Fibroblast of upper back skin (primary cell): ENCODE results near the gene SPAG16.

Experiments used
- DNase-seq: peaks from one replicate; pipeline ENCODE4 v3.0.0-alpha.2; 2013

The SPAG16 gene

DNA sequence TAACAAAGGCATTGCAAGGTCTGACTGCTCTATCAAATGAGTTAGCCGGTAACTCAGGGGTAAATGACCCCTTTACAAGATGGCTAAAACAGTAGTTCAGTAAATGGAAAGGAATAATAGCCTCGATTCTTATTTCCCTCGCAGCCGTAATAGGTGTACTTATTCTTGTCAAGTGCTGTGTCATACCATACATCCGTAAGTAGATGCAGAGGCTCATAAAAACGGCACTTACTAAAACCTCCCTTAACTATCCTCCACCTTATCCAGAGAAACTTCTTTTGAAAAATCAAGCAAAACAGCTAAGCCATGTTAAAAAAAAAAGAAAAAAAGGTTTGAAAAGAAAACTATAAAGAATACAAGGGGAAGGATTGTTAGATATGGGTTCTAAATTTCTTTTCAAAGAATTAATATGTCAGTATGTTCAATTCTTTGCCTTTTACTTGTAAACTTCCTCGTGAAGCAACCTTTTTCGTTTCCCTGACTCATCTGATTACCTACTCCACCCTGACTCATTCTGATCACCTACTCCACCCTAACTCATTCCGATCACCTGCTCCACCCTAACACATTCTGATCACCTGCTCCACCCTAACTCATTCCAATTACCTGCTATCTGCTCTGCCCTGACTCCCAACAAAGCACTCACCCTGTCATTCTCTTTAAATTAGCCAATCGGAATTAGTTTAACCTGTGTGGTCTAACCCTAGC lies 127.5 kb downstream of the SPAG16 start:
- DNase-seq: no peak

- no peak for DNase-seq
Observed at GRCh38 chr2:213415093-213415492, 130.8 kb downstream of the SPAG16 start.

DNA sequence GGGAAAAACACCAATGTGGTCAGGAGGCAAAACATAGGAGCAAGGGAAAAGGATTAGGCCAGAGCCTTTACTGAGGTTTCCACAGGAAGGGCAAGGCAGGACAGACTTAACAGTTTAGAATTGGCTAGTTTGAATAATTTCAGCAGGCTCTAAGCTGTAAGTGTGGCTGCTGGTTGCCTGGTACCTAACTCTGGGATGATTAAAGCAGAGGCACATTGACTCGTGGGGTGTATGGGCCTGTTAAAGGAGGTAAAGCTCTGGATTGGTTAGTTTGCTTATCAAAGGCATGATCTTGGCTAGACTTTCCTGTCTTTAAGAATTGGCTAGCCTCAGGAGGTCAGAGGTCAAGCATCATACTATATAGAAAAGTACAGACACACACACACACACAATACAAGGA lies 132.6 kb downstream of the SPAG16 start:
- no peak for DNase-seq

- no peak for DNase-seq
Observed at GRCh38 chr2:213419980-213420379, 135.7 kb downstream of the SPAG16 start.

GRCh38 chr2:213420828-213421385 lies 136.6 kb downstream of the SPAG16 start:
- no peak for DNase-seq

GRCh38 chr2:213422211-213422610 lies 137.9 kb downstream of the SPAG16 start:
- no peak for DNase-seq

DNA sequence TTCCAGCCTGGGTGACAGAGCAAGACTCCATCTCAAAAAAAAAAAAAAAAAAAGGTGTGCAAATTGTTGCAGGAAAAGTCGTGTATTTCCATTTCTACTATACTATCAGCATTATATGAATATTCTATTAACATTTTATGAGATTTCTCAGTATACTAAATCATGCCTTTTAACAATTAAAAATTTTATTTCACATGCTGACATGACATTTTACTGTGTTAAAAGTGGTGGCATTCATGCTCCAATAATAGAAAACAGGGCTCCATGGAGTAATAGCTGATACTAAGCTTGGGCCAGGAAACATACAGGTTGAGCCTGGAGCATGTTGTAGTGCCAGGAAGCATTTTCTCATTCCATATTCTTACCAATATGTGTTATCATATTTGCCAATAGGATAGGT lies 141.4 kb downstream of the SPAG16 start:
- no peak for DNase-seq

DNA sequence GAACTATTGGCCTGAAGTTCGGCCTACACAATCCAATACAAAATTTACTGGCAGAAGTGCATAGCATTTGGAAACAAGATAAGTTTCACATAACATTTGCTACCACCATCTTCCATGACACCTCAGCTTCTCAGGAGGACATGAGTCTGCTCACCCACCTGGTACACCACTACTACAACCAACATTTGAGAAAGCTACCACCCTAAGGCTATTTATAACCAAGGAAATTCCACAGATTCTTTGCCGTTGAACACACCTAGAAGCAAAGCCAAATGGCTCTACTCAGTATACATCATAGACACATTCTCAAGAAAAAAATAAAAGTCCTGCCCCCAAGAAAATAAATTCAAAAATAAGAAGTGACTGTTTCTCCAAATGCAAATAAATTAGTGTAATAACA lies 145.3 kb downstream of the SPAG16 start:
- DNase-seq: no peak

DNA sequence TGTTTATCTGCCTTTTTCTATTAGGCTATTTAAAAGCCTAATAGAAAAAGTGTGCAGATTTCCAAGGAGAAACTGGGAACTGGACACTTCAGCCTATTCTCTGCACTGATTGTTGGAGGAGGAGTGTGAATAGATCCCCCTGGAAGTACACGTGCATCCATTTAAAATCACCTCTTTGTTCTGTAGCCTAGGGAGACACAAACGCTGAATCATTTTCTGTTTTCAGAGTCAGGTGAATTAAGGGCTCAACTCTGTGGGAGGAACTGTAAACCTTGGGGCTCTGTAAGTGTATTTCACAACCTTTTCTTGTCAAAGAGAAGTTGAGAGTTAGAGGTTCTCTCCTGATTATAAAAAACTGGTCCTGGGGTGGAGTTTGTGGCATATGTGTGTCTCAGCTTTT lies 159.7 kb downstream of the SPAG16 start:
- no peak for DNase-seq

DNA sequence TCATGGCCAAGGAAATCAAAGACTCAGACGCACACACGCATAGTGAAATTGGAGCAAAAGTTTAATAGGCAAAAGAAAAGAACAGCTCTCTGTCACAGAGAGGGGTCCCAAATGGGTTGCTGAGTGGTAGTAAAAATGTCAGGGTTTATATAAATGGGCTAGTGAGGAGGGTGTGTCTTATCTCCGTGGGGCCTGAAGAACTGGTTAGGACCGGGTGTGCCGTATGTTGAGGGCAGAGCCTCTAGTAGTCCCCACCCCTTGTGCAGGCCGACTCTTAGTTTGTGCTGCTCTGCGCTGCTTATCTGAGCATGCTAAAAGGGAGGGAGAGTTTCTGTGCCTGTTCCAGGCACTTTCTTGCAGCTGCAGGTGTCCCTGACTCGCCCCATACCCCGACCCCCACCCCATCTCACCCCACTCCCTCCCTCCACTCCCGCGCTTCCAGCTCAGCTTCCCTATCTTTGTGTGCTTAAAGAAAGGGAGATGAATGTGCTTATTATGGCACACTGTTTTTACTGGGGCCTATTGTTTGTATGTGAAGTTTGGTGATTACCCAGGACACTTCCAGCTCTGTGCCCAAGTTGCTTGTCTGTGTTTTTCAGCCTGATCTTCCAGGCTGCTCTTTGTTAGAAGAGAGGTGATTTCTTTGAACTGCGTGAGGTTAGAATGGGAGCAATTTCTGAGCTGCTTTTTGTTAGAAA lies 167.4 kb downstream of the SPAG16 start:
- DNase-seq: no peak

DNA sequence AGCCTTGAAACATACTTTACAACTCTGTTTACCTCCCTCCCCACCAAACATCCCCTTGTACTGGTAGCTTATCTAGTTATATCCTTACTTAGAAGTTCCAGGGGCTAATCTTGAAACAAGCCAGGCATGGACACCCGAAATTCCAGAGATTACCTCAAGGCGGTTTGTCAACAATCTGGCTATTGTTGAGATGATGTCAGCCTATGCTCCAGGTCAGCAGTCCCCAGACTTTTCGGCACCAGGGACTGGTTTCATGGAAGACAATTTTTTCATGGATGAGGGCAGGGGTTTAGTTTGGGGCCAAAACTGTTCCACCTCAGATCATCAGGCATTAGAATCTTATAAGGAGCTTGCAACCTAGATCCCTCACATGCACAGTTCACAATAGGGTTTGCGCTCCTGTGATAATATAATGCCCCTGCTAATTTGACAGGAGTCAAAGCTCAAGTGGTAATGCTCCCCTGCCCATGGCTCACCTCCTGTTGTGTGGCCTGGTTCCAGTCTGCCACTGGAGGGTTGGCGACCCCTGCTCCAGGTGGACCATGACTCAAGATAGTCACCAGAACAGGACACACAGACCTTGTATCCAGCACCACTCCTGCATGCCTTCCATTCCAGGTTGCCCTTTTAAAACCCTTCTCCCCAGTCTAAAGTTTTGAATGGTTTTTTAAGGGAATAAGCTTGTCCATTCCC lies 171.2 kb downstream of the SPAG16 start:
- DNase-seq: no peak

DNA sequence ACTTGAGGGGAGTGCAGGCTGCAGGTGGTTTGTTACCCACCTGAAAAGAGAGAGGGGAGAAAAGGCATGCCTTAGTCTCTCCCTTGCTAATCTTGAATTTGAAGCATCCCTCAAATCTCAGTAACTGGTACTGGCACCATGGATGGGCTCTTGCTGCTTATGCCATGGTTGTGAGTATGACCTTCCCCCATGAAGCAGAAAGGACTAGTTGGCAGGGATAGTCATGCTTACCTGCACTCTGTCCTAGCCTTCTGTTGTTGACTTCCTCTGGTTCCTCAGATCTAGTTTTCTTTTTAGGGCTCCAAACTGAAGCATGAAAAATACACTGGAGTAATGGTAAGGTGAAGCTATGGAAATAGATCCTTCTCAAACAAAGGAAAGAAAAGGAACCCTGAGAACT lies 191.2 kb downstream of the SPAG16 start:
- no peak for DNase-seq

DNA sequence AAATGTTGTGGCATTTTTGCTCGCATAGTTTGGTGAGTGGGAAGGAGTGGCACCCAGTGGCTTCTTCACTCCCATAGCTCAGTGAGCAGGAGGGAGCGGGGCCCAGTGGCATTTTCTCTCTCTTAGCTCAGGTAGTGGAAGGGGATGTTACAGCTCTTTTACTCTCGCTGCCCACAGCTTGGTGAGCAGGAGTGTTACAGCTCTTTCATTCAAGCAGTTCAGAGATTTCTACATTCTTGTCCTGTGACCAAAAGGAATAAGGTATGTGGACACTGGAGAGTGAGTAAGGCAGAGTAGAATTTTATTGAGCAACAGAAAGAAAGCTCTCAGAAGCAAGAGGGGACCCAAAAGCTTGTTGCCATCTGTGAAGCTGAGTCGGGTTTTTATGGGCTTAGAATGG lies 192.4 kb downstream of the SPAG16 start:
- no peak for DNase-seq

- no peak for DNase-seq
Observed at GRCh38 chr2:213490087-213490486, 205.8 kb downstream of the SPAG16 start.

GRCh38 chr2:213491376-213491775 lies 207.1 kb downstream of the SPAG16 start:
- no peak for DNase-seq

DNA sequence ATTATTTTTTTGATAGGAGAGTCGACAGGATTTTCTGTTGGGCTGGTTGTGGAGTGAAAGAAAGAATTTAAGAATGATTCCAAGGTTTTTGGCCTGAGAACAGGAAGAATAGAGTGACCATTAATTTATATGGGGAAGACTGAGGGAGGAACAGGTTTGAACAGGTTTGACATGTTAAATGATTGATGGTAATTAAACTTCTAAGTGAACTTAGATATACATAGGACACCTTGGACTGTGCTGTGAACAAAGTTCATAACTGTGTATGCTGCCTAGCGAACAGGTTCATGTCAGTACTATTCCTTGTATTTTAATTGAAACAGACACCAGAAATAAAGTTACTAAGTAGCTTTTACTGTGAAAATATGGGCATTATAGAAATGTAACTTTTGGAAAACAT lies 212.0 kb downstream of the SPAG16 start:
- no peak for DNase-seq

GRCh38 chr2:213500881-213501280 lies 216.6 kb downstream of the SPAG16 start:
- DNase-seq: no peak

DNA sequence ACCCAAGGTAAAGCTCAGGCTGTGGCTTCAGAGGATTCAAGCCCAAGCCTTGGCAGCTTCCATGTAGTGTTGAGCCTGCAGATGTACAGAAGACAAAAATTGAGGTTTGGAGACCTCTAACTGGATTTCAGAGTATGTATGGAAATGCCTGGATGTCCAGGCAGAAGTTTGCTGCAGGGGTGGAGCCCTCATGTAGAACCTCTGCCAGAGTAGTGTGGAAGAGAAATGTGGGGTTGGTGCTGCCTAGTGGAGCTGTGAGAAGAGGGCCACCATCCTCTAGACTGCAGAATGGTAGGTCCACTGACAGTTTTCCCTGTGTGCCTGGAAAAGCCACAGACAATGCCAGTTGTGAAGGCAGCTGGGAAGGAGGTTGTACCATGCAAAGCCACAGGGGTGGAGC lies 239.9 kb downstream of the SPAG16 start:
- no peak for DNase-seq

GRCh38 chr2:213537579-213537978 lies 253.3 kb downstream of the SPAG16 start:
- no peak for DNase-seq

- no peak for DNase-seq
Observed at GRCh38 chr2:213544940-213545339, 260.7 kb downstream of the SPAG16 start.

DNA sequence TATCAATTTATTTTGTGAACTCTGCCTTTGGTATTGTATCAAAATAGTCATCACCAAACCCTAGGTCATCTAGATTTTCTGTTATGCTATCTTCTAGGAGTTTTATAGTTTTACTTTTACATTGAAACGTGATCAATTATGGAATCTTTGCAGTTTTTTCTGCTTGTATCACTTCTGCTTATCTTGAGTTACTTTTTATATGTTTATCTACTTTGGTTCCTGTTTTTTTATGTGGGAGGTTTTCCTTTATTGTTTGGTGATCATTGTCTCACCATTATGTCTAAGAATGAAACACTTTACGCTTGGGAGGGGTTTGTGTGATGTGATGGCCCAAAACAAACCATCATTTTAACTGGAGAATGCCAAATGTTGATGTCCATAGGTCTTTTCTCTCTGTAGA lies 261.2 kb downstream of the SPAG16 start:
- DNase-seq: no peak

DNA sequence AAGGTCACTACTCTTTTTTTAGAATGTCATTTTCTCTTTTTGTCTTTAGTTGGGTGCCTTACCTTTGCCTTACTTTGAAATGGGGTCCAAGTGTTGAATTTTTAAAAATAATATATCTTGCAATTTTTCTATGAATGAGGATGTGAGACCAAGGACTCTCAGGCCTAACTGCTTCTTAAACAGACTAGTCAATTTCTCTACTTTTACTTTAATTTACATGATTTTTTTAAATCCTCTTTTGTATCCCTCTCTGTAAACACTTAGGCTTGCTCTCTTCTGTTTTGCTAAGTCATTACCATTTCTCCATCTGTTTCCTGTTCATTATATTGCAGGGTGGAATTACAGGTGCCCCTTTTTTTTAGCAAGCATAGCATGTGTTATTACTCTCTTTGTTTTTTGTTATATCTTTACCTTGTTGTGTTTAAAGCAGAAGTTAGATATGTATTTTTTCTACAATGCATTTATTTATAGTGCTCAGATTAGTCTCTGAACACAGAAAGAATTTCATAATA lies 261.8 kb downstream of the SPAG16 start:
- no peak for DNase-seq

GRCh38 chr2:213551526-213551925 lies 267.3 kb downstream of the SPAG16 start:
- no peak for DNase-seq

DNA sequence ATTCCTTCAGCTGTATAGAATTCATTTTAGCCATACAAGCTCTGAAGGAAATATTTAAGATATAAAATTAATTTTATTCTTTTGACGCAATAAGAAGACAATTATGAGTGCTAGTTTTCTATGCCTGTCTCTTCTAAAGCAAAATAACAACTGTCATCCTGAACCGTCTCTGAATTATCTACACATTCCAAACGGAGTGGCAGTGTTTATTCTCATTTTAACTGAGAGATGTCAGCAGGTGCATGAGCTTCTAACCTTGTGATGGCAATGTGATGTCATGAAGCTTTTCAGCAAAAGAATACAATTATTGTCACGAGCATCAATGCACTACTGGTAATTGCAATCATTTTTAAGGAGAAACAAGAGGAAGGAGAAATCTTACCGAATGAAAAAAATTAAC lies 274.8 kb downstream of the SPAG16 start:
- DNase-seq: no peak
